SU-DHL-6 (cell line): ENCODE data around the gene CYB5R4.

Experiments
- H2AFZ ChIP-seq: fragments of 200-600 bp; sonication (generic); 2 replicates; pipeline ENCODE4 v1.6.1; 2014; ENCODE audit warnings: low read depth, mild to moderate bottlenecking, moderate library complexity, mixed read lengths, antibody characterized with exemption, low read length; ENCODE audit not compliant: severe bottlenecking
- H3F3A ChIP-seq: fragments of 200-600 bp; shearing (Covaris generic); 2 replicates; pipeline ENCODE4 v1.6.0; 2016; ENCODE audit warnings: antibody characterized with exemption, mild to moderate bottlenecking; ENCODE audit not compliant: insufficient read depth
- H3K27ac ChIP-seq: fragments of 200-600 bp; sonication (generic); 2 replicates; pipeline ENCODE4 v1.5.1; 2016; ENCODE audit warnings: low read depth, mild to moderate bottlenecking, low read length, moderate library complexity, mixed read lengths
- H3K27me3 ChIP-seq: fragments of 200-600 bp; sonication (generic), shearing (Covaris generic); 2 replicates; pipeline ENCODE4 v1.6.0; 2014; ENCODE audit warnings: mild to moderate bottlenecking, low read length
- H3K36me3 ChIP-seq: fragments of 200-600 bp; sonication (generic); 2 replicates; pipeline ENCODE4 v1.6.1; 2014; ENCODE audit warnings: mild to moderate bottlenecking, low read length, mixed read lengths
- H3K4me2 ChIP-seq: fragments of 300-600, 200-600 bp; shearing (Covaris generic), sonication (generic); 2 replicates; pipeline ENCODE4 v1.6.0; 2014; ENCODE audit warnings: low read length, low read depth, mild to moderate bottlenecking; ENCODE audit not compliant: poor library complexity, severe bottlenecking
- H3K4me3 ChIP-seq: fragments of 200-600 bp; sonication (generic); 2 replicates; pipeline ENCODE4 v1.5.1; 2014; ENCODE audit warnings: antibody characterized with exemption, low read length, mild to moderate bottlenecking, mixed read lengths; ENCODE audit not compliant: insufficient read depth, poor library complexity, severe bottlenecking
- H3K79me2 ChIP-seq: fragments of 200-600 bp; sonication (generic); 2 replicates; pipeline ENCODE4 v1.6.1; 2014; ENCODE audit warnings: mild to moderate bottlenecking, low read length, moderate library complexity; ENCODE audit not compliant: insufficient read depth
- H3K9ac ChIP-seq: fragments of 200-600 bp; sonication (generic); 2 replicates; pipeline ENCODE4 v1.7.0; 2014; ENCODE audit warnings: mild to moderate bottlenecking, low read length
- H3K9me2 ChIP-seq: fragments of 200-600 bp; sonication (generic); replicated peaks from 2 replicates; pipeline ENCODE4 v1.6.1; 2014; ENCODE audit warnings: low read length; ENCODE audit not compliant: insufficient read depth
- H3K9me3 ChIP-seq: fragments of 200-600 bp; sonication (generic); 2 replicates; pipeline ENCODE4 v1.6.1; 2014; ENCODE audit warnings: low read length, mixed read lengths; ENCODE audit not compliant: insufficient read depth
- H4K20me1 ChIP-seq: fragments of 200-600 bp; sonication (generic); 2 replicates; pipeline ENCODE4 v1.6.1; 2014; ENCODE audit warnings: low read depth, mild to moderate bottlenecking, antibody characterized with exemption, low read length, moderate library complexity, mixed read lengths
- CTCF ChIP-seq: fragments of 200-600 bp; sonication (generic); IDR thresholded peaks from one replicate; pipeline ENCODE4 v1.5.1; 2017; ENCODE audit warnings: antibody characterized with exemption, mild to moderate bottlenecking, low read length, moderate library complexity; ENCODE audit not compliant: insufficient read depth, poor library complexity, severe bottlenecking
- EZH2phosphoT487 ChIP-seq: fragments of 200-600 bp; sonication (generic), shearing (Covaris generic); conservative IDR thresholded peaks from 2 replicates; pipeline ENCODE4 v1.6.1; 2018; ENCODE audit warnings: mild to moderate bottlenecking, antibody characterized with exemption, low read length, moderate library complexity, mixed read lengths

The CYB5R4 gene

DNA sequence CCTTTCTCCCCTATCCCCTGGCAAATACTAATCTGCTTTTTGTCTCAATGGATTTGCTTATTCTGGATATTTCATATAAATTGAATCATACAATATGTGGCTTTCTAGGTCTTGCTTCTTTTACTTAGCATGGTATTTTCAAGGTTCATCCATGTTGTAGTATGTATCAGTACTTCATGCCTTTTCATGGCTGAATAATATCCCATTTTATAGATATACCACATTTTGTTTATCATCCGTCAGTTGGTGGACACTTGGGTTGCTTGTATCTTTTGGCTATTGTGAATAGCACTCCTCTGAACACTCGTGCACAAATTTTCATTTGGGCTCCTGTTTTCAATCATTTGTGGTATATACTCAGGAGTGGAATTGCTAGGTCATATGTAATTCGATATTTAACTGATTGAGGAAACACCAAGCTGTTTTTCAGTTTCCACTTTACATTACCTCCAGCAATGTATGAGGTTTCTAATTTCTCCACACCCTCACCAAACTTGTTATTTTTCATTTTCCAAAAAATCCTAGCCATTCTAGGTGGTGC is 36.8 kb upstream of the CYB5R4 start:
- no peaks in the 10 kb centered on the region for H3F3A ChIP-seq
- no peak overlapping the region for H2AFZ ChIP-seq
- H4K20me1 ChIP-seq = no peaks in the 10 kb centered on the region
- H3K9ac ChIP-seq = no peak overlapping the region
- H3K79me2 ChIP-seq = no peaks in the 10 kb centered on the region
- H3K4me3 ChIP-seq = no peak overlapping the region
- no peak for TF ChIP-seq CTCF
- TF ChIP-seq EZH2phosphoT487 = no peak
- no peak overlapping the region for H3K27ac ChIP-seq
- no peak overlapping the region for H3K4me2 ChIP-seq
- no peaks in the 10 kb centered on the region for H3K9me3 ChIP-seq
- H3K36me3 ChIP-seq = no peaks in the 10 kb centered on the region
- no peaks in the 10 kb centered on the region for H3K9me2 ChIP-seq
- 0 out of 2 replicates have a peak, but pooled peaks cover 3% of the 10 kb centered on the region for H3K27me3 ChIP-seq

- no peak overlapping the region for H3K4me3 ChIP-seq
- H3K79me2 ChIP-seq = no peaks in the 10 kb centered on the region
- no peaks in the 10 kb centered on the region for H3K36me3 ChIP-seq
- no peak overlapping the region for H3K4me2 ChIP-seq
- no peaks in the 10 kb centered on the region for H3K9me2 ChIP-seq
- 0 out of 2 replicates have a peak, but pooled peaks cover 3% of the 10 kb centered on the region for H3K27me3 ChIP-seq
- H4K20me1 ChIP-seq = no peaks in the 10 kb centered on the region
- H3F3A ChIP-seq = no peaks in the 10 kb centered on the region
- TF ChIP-seq EZH2phosphoT487 (no peak), CTCF (no peak)
- no peak overlapping the region for H3K27ac ChIP-seq
- H3K9ac ChIP-seq = no peak overlapping the region
- no peaks in the 10 kb centered on the region for H3K9me3 ChIP-seq
- no peak overlapping the region for H2AFZ ChIP-seq
Observed at GRCh38 chr6:83824388-83824801, 35.1 kb upstream of the CYB5R4 start.

DNA sequence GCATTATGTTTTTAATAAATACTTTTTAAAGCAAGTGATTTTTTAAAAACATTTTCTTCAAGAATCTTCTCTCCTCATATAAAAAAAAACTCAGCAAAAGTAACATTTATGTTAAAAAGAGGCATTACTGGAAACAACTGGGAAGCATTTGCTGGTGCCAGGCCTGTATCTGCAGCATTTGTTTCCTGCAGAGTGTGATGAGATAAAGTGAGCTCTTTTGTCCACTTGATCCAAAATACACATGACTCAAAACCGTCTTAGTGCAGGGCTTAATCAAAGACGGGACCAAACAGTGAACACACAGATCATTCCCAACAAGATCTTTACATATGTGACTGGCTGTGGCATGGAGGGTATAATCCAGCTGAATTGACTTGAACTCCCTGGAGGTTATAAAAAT is 34.7 kb upstream of the CYB5R4 start:
- Histone ChIP-seq H3K4me3 (no peak overlapping the region), H3K9ac (no peak overlapping the region), H3K27ac (no peak overlapping the region), H4K20me1 (no peaks in the 10 kb centered on the region), H2AFZ (no peak overlapping the region), H3K9me2 (no peaks in the 10 kb centered on the region), H3K36me3 (no peaks in the 10 kb centered on the region), H3K27me3 (0 out of 2 replicates have a peak, but pooled peaks cover 3% of the 10 kb centered on the region), H3K79me2 (no peaks in the 10 kb centered on the region), H3K9me3 (no peaks in the 10 kb centered on the region), H3F3A (no peaks in the 10 kb centered on the region), H3K4me2 (no peak overlapping the region)
- TF ChIP-seq CTCF (no peak), EZH2phosphoT487 (no peak)
